Measurements from ENCODE around the gene CTTNBP2NL. TPM values are rescaled to one million over a fixed set of nuclear protein-coding genes. Genes with fewer than 3 reads are reported as not detected.
"Not testable (repeated sequence)": the region's sequence is repeated elsewhere in the genome, so short reads cannot be mapped to it uniquely, and the experiment has no call there.

The CTTNBP2NL gene
- polyA plus RNA-seq, 1 experiment, result 30.5 TPM

GRCh38 chr1:112464501-112464900 is 68.5 kb downstream of the CTTNBP2NL start:
- DNase-seq (ENCODE audit: low read depth, low spot score), result no peak
- H3K27ac ChIP-seq (ENCODE audit: low read depth, low read length), result peak overlapping the region; percentile 65
- POLR2A ChIA-PET, result interaction anchor here (1.0 kb wide), 1 partner anchor 70 kb away, joined by 3 read pairs; no protein-coding TSS in a partner anchor

GRCh38 chr1:112465122-112465521 is 69.1 kb downstream of the CTTNBP2NL start:
- Histone ChIP-seq H3K9me3 (ENCODE audit: control insufficient read depth, insufficient read depth, low read length) (no peaks in the 10 kb centered on the region), H3K27ac (ENCODE audit: low read depth, low read length) (peak overlapping the region; percentile 65), H3K4me3 (ENCODE audit: low read depth, low read length) (no peak overlapping the region), H3K27me3 (ENCODE audit: control insufficient read depth, insufficient read depth, low read length) (no peaks in the 10 kb centered on the region)
- POLR2A ChIA-PET, result interaction anchor here (2.0 kb wide), 1 partner anchor 74 kb away, joined by 6 read pairs; no protein-coding TSS in a partner anchor
- TF ChIP-seq CTCF (IDR thresholded peaks at IDR 0.05; ENCODE audit: low read depth, low read length), result no peak
- CTCF ChIA-PET, result interaction anchor here (0.6 to 6.3 kb wide), 9 partner anchors 8 to 239 kb away, joined by 3 to 125 read pairs (median 8); partner anchors contain the start of gene CTTNBP2NL
- DNase-seq (ENCODE audit: low read depth, low spot score), result no peak

More at GRCh38 chr1:112464501-112464900, 68.5 kb downstream of the CTTNBP2NL start:
- no peaks in the 10 kb centered on the region for H3K9me3 ChIP-seq (ENCODE audit: control insufficient read depth, insufficient read depth, low read length)
- no peak for TF ChIP-seq CTCF (IDR thresholded peaks at IDR 0.05; ENCODE audit: low read depth, low read length)
- H3K4me3 ChIP-seq (ENCODE audit: low read depth, low read length), result no peak overlapping the region
- H3K27me3 ChIP-seq (ENCODE audit: control insufficient read depth, insufficient read depth, low read length), result no peaks in the 10 kb centered on the region
- CTCF ChIA-PET, result interaction anchor here (3.0 to 6.3 kb wide), 3 partner anchors 37 to 74 kb away, joined by 9 to 125 read pairs (median 46); partner anchors contain the start of gene CTTNBP2NL

- peak; percentile 89 for DNase-seq (ENCODE audit: low read depth, low spot score)
- peak; percentile 80 for TF ChIP-seq CTCF (IDR thresholded peaks at IDR 0.05; ENCODE audit: low read depth, low read length)
- ChIA-PET CTCF (interaction anchor here (0.6 to 6.3 kb wide), 37 partner anchors 9 to 808 kb away, joined by 3 to 125 read pairs (median 4); partner anchors contain the start of gene CTTNBP2NL), POLR2A (interaction anchor here (0.6 to 2.0 kb wide), 5 partner anchors 15 to 75 kb away, joined by 3 to 6 read pairs (median 4); no protein-coding TSS in a partner anchor)
- Histone ChIP-seq H3K4me3 (ENCODE audit: low read depth, low read length) (peak overlapping the region; percentile 55), H3K9me3 (ENCODE audit: control insufficient read depth, insufficient read depth, low read length) (no peaks in the 10 kb centered on the region), H3K27ac (ENCODE audit: low read depth, low read length) (peak overlapping the region; percentile 69), H3K27me3 (ENCODE audit: control insufficient read depth, insufficient read depth, low read length) (no peaks in the 10 kb centered on the region)
Measured at GRCh38 chr1:112466078-112466660, 70.2 kb downstream of the CTTNBP2NL start.

- not testable (repeated sequence) for DNase-seq (ENCODE audit: low read depth, low spot score); H3K27ac ChIP-seq (ENCODE audit: low read depth, low read length); H3K27me3 ChIP-seq (ENCODE audit: control insufficient read depth, insufficient read depth, low read length); H3K9me3 ChIP-seq (ENCODE audit: control insufficient read depth, insufficient read depth, low read length); H3K4me3 ChIP-seq (ENCODE audit: low read depth, low read length)
- ChIA-PET POLR2A (interaction anchor here (0.7 kb wide), 1 partner anchor 477 kb away, joined by 6 read pairs; no protein-coding TSS in a partner anchor), CTCF (interaction anchor here (2.3 to 2.4 kb wide), 2 partner anchors 79 to 144 kb away, joined by 9 read pairs; no protein-coding TSS in a partner anchor)
Measured at GRCh38 chr1:112470324-112470723, 74.3 kb downstream of the CTTNBP2NL start.

- Histone ChIP-seq H3K27me3 (ENCODE audit: control insufficient read depth, insufficient read depth, low read length) (no peaks in the 10 kb centered on the region), H3K27ac (ENCODE audit: low read depth, low read length) (no peak overlapping the region), H3K9me3 (ENCODE audit: control insufficient read depth, insufficient read depth, low read length) (no peaks in the 10 kb centered on the region), H3K4me3 (ENCODE audit: low read depth, low read length) (no peak overlapping the region)
- no peak for DNase-seq (ENCODE audit: low read depth, low spot score)
- ChIA-PET POLR2A (no interaction called here), CTCF (interaction anchor here (2.4 kb wide), 1 partner anchor 80 kb away, joined by 9 read pairs; no protein-coding TSS in a partner anchor)
- no peak for TF ChIP-seq CTCF (IDR thresholded peaks at IDR 0.05; ENCODE audit: low read depth, low read length)
Measured at GRCh38 chr1:112470966-112471365, 75.0 kb downstream of the CTTNBP2NL start.

All from AG04450 (cell line).